ENCODE results near the gene PLEK. TPM values are rescaled to one million over a fixed set of nuclear protein-coding genes. Genes with fewer than 3 reads are reported as not detected.

The PLEK gene
- total RNA-seq, 4 donors from 2014 or later: 1.8 to 46.2 (median 3.4) TPM

- no peaks in the 10 kb centered on the region for H3K36me3 ChIP-seq
- TF ChIP-seq POLR2A (IDR thresholded peaks at IDR 0.05) (no peak), CTCF (IDR thresholded peaks at IDR 0.05) (no peak)
- H3K27me3 ChIP-seq: no peaks in the 10 kb centered on the region
- H3K27ac ChIP-seq: peak overlapping the region; percentile 72 to 93 (median 86)
- H3K4me1 ChIP-seq: peaks cover 0 to 13% (median 6%) of the 10 kb centered on the region in 4 donors
- H3K4me3 ChIP-seq: peak overlapping the region; percentile 52 to 67 (median 60)
- no peaks in the 10 kb centered on the region for H3K9me3 ChIP-seq
- DNase-seq: no peak
Observed at GRCh38 chr2:68320118-68320641, 44.9 kb upstream of the PLEK start.

- DNase-seq: no peak
- Histone ChIP-seq H3K27me3 (no peaks in the 10 kb centered on the region), H3K4me1 (peaks cover 0 to 7% (median 2%) of the 10 kb centered on the region in 4 donors), H3K27ac (no peak overlapping the region), H3K9me3 (no peaks in the 10 kb centered on the region), H3K36me3 (no peaks in the 10 kb centered on the region), H3K4me3 (no peak overlapping the region)
- TF ChIP-seq POLR2A (IDR thresholded peaks at IDR 0.05) (no peak), CTCF (IDR thresholded peaks at IDR 0.05) (no peak)
Observed at GRCh38 chr2:68325056-68325455, 40.0 kb upstream of the PLEK start.

GRCh38 chr2:68328901-68329300, 36.2 kb upstream of the PLEK start:
- TF ChIP-seq POLR2A (IDR thresholded peaks at IDR 0.05) (no peak), CTCF (IDR thresholded peaks at IDR 0.05) (no peak)
- Histone ChIP-seq H3K27ac (no peak overlapping the region), H3K36me3 (no peaks in the 10 kb centered on the region), H3K27me3 (no peaks in the 10 kb centered on the region), H3K9me3 (no peaks in the 10 kb centered on the region), H3K4me3 (no peak overlapping the region), H3K4me1 (no peaks in the 10 kb centered on the region)
- DNase-seq: no peak

GRCh38 chr2:68330691-68331090, 34.4 kb upstream of the PLEK start:
- Histone ChIP-seq H3K36me3 (no peaks in the 10 kb centered on the region), H3K4me3 (no peak overlapping the region), H3K9me3 (no peaks in the 10 kb centered on the region), H3K4me1 (no peaks in the 10 kb centered on the region), H3K27ac (no peak overlapping the region), H3K27me3 (no peaks in the 10 kb centered on the region)
- no peak for DNase-seq
- no peak for TF ChIP-seq CTCF (IDR thresholded peaks at IDR 0.05)
- no peak for TF ChIP-seq POLR2A (IDR thresholded peaks at IDR 0.05)

- Histone ChIP-seq H3K4me3 (no peak overlapping the region), H3K4me1 (no peaks in the 10 kb centered on the region), H3K36me3 (no peaks in the 10 kb centered on the region), H3K27me3 (no peaks in the 10 kb centered on the region), H3K9me3 (no peaks in the 10 kb centered on the region), H3K27ac (no peak overlapping the region)
- TF ChIP-seq POLR2A (IDR thresholded peaks at IDR 0.05) (no peak), CTCF (IDR thresholded peaks at IDR 0.05) (no peak)
- no peak for DNase-seq
Observed at GRCh38 chr2:68333009-68333408, 32.1 kb upstream of the PLEK start.

GRCh38 chr2:68333931-68334330, 31.2 kb upstream of the PLEK start:
- Histone ChIP-seq H3K27ac (no peak overlapping the region), H3K4me3 (no peak overlapping the region), H3K27me3 (no peaks in the 10 kb centered on the region), H3K36me3 (no peaks in the 10 kb centered on the region), H3K9me3 (no peaks in the 10 kb centered on the region), H3K4me1 (no peaks in the 10 kb centered on the region)
- TF ChIP-seq POLR2A (IDR thresholded peaks at IDR 0.05): no peak
- no peak for TF ChIP-seq CTCF (IDR thresholded peaks at IDR 0.05)
- DNase-seq: no peak
